Natural killer cell (primary cell): ENCODE data around the gene CAT. TPM values are rescaled to one million over a fixed set of nuclear protein-coding genes. Genes with fewer than 3 reads are reported as not detected.

Experiments used
- ATAC-seq, 3 donors: fragments of 150-1000 bp in 2 of 3; fragments of 200-7000 bp in 1 of 3; cut with Tn5 transposase; 1 replicate in 1 of 3; 2 replicates in 2 of 3; pipeline ENCODE4 v1.10.0; 2021; ENCODE audit warnings: mild to moderate bottlenecking in 2 of 3, moderate library complexity in 2 of 3
- DNase-seq, 2 donors: peaks; one replicate each; pipeline versions ENCODE4 v3.0.0 to v3.0.0-alpha.2; 2013 to 2021; ENCODE audit warnings: mixed read lengths in 1 of 2
- H3K27ac ChIP-seq: one replicate; pipeline ENCODE4 v1.5.1; 2013; ENCODE audit warnings: mild to moderate bottlenecking, low read length
- H3K27me3 ChIP-seq: one replicate; pipeline ENCODE4 v1.6.1; 2013; ENCODE audit warnings: low read length; ENCODE audit not compliant: control insufficient read depth, insufficient read depth
- H3K36me3 ChIP-seq: one replicate; pipeline ENCODE4 v1.6.1; 2013; ENCODE audit warnings: low read length; ENCODE audit not compliant: control insufficient read depth, insufficient read depth
- H3K4me1 ChIP-seq: one replicate; pipeline ENCODE4 v1.6.1; 2013; ENCODE audit warnings: low read length; ENCODE audit not compliant: control insufficient read depth, insufficient read depth
- H3K4me3 ChIP-seq: one replicate; pipeline ENCODE4 v1.5.1; 2013; ENCODE audit warnings: low read length
- H3K9me3 ChIP-seq: one replicate; pipeline ENCODE4 v1.6.1; 2013; ENCODE audit warnings: low read length; ENCODE audit not compliant: control insufficient read depth, insufficient read depth
- H3K27ac Mint-ChIP-seq, 2 donors: one replicate each; pipeline ENCODE4 v1.8.0; 2022; ENCODE audit warnings: mild to moderate bottlenecking in 2 of 2, mixed read lengths in 2 of 2, moderate library complexity in 1 of 2
- H3K27me3 Mint-ChIP-seq, 2 donors: one replicate each; pipeline ENCODE4 v1.8.0; 2022; ENCODE audit warnings: low read depth in 2 of 2, mixed read lengths in 2 of 2
- H3K36me3 Mint-ChIP-seq: one replicate; pipeline ENCODE4 v1.8.0; 2022; ENCODE audit warnings: mixed read lengths
- H3K4me1 Mint-ChIP-seq, 2 donors: one replicate each; pipeline ENCODE4 v1.8.0; 2022; ENCODE audit warnings: mixed read lengths in 2 of 2
- H3K4me3 Mint-ChIP-seq: one replicate; pipeline ENCODE4 v1.8.0; 2022; ENCODE audit warnings: mild to moderate bottlenecking, moderate library complexity, mixed read lengths
- H3K9me3 Mint-ChIP-seq, 2 donors: one replicate each; pipeline ENCODE4 v1.8.0; 2022; ENCODE audit warnings: mixed read lengths in 2 of 2
- CTCF ChIP-seq: fragments of 200-600 bp; IDR thresholded peaks from one replicate; pipeline ENCODE4 v1.8.0; 2022; ENCODE audit warnings: antibody characterized with exemption
- WGBS: methylation state at CpG from one replicate; pipeline ENCODE4 v1.1.7; 2013; ENCODE audit warnings: missing lambda C conversion rate; ENCODE audit not compliant: insufficient coverage; 5-methylcytosine and 5-hydroxymethylcytosine counted together
- intact Hi-C: fragments of 100-400 bp; cut with micrococcal nuclease; formaldehyde crosslinking; loops from one replicate; pipeline ENCODE4 v1.14.2; 2022
- total RNA-seq, 4 donors: library from RNA; stranded (reverse); fragments of 120-200 nt in 1 of 4; gene quantifications; one replicate each; pipeline versions ENCODE4 v1.2.3 to v1.2.4, GENCODE V29; 2013 to 2022

The CAT gene
- total RNA-seq, 3 donors from 2014 or later (not counting 1 experiment from before 2014, with no cell fraction given) = 31.0 to 43.9 (median 36.3) TPM

- Mint-ChIP-seq H3K36me3 (peaks cover 17% of the 10 kb centered on the region), H3K27me3 (peaks cover 11 to 21% of the 10 kb centered on the region in 2 donors), H3K4me1 (no peaks in the 10 kb centered on the region), H3K9me3 (peaks cover 0 to 6% of the 10 kb centered on the region in 2 donors), H3K4me3 (no peak overlapping the region), H3K27ac (no peak overlapping the region)
- WGBS = no CpG with 5 or more reads among the region's 1 CpG
- H3K4me3 ChIP-seq = no peak overlapping the region
- no peak overlapping the region for H3K27ac ChIP-seq
- no peaks in the 10 kb centered on the region for H3K27me3 ChIP-seq
- ATAC-seq = no peak
- H3K9me3 ChIP-seq = no peaks in the 10 kb centered on the region
- no peaks in the 10 kb centered on the region for H3K4me1 ChIP-seq
- no peak for TF ChIP-seq CTCF
- H3K36me3 ChIP-seq = no peaks in the 10 kb centered on the region
- intact Hi-C loops = no loop called here
- no peak for DNase-seq
Observed at GRCh38 chr11:34397120-34397519, 41.6 kb upstream of the CAT start.

- no peaks in the 10 kb centered on the region for H3K27me3 ChIP-seq
- no peaks in the 10 kb centered on the region for H3K4me1 Mint-ChIP-seq
- H3K27me3 Mint-ChIP-seq = peaks cover 10 to 16% of the 10 kb centered on the region in 2 donors
- WGBS = 100% methylated on average over 1 of the region's 2 CpGs
- no peak overlapping the region for H3K4me3 Mint-ChIP-seq
- no peak overlapping the region for H3K27ac Mint-ChIP-seq
- DNase-seq = no peak
- H3K9me3 ChIP-seq = no peaks in the 10 kb centered on the region
- intact Hi-C loops = no loop called here
- no peak for TF ChIP-seq CTCF
- no peak overlapping the region for H3K4me3 ChIP-seq
- peaks cover 0 to 6% of the 10 kb centered on the region in 2 donors for H3K9me3 Mint-ChIP-seq
- H3K36me3 ChIP-seq = no peaks in the 10 kb centered on the region
- no peak overlapping the region for H3K27ac ChIP-seq
- peaks cover 14% of the 10 kb centered on the region for H3K36me3 Mint-ChIP-seq
- no peaks in the 10 kb centered on the region for H3K4me1 ChIP-seq
- no peak for ATAC-seq
Observed at GRCh38 chr11:34397811-34398210, 40.9 kb upstream of the CAT start.

- peaks cover 15 to 37% of the 10 kb centered on the region in 2 donors for H3K27me3 Mint-ChIP-seq
- no peaks in the 10 kb centered on the region for H3K36me3 Mint-ChIP-seq
- no peak overlapping the region for H3K27ac ChIP-seq
- no peak overlapping the region for H3K27ac Mint-ChIP-seq
- H3K4me1 ChIP-seq = no peaks in the 10 kb centered on the region
- H3K4me3 Mint-ChIP-seq = no peak overlapping the region
- DNase-seq (no peak), ATAC-seq (no peak)
- no peaks in the 10 kb centered on the region for H3K36me3 ChIP-seq
- no peak for TF ChIP-seq CTCF
- no peaks in the 10 kb centered on the region for H3K4me1 Mint-ChIP-seq
- WGBS = 80% methylated on average over 4 of the region's 4 CpGs
- H3K27me3 ChIP-seq = no peaks in the 10 kb centered on the region
- H3K9me3 Mint-ChIP-seq = no peaks in the 10 kb centered on the region
- intact Hi-C loops = no loop called here
- no peak overlapping the region for H3K4me3 ChIP-seq
- H3K9me3 ChIP-seq = no peaks in the 10 kb centered on the region
Observed at GRCh38 chr11:34403431-34403830, 35.3 kb upstream of the CAT start.

GRCh38 chr11:34404280-34404679 lies 34.5 kb upstream of the CAT start:
- no peaks in the 10 kb centered on the region for H3K36me3 Mint-ChIP-seq
- H3K4me1 Mint-ChIP-seq = no peaks in the 10 kb centered on the region
- H3K9me3 ChIP-seq = no peaks in the 10 kb centered on the region
- no peaks in the 10 kb centered on the region for H3K27me3 ChIP-seq
- H3K4me1 ChIP-seq = no peaks in the 10 kb centered on the region
- WGBS = 74% methylated on average over 5 of the region's 6 CpGs
- DNase-seq (no peak), ATAC-seq (no peak)
- TF ChIP-seq CTCF = no peak
- no peak overlapping the region for H3K27ac ChIP-seq
- intact Hi-C loops = no loop called here
- no peak overlapping the region for H3K27ac Mint-ChIP-seq
- H3K27me3 Mint-ChIP-seq = peaks cover 18 to 44% of the 10 kb centered on the region in 2 donors
- no peak overlapping the region for H3K4me3 ChIP-seq
- H3K36me3 ChIP-seq = no peaks in the 10 kb centered on the region
- no peak overlapping the region for H3K4me3 Mint-ChIP-seq
- H3K9me3 Mint-ChIP-seq = no peaks in the 10 kb centered on the region
